HG03342 (cell line): ENCODE measurements around the gene TPSG1.

Experiments
- ATAC-seq: cut with Tn5 transposase; IDR thresholded peaks from one replicate; pipeline ENCODE4 v1.9.1; 2021; ENCODE audit warnings: mild to moderate bottlenecking, moderate library complexity; ENCODE audit not compliant: unreplicated experiment

Gene TPSG1

DNA sequence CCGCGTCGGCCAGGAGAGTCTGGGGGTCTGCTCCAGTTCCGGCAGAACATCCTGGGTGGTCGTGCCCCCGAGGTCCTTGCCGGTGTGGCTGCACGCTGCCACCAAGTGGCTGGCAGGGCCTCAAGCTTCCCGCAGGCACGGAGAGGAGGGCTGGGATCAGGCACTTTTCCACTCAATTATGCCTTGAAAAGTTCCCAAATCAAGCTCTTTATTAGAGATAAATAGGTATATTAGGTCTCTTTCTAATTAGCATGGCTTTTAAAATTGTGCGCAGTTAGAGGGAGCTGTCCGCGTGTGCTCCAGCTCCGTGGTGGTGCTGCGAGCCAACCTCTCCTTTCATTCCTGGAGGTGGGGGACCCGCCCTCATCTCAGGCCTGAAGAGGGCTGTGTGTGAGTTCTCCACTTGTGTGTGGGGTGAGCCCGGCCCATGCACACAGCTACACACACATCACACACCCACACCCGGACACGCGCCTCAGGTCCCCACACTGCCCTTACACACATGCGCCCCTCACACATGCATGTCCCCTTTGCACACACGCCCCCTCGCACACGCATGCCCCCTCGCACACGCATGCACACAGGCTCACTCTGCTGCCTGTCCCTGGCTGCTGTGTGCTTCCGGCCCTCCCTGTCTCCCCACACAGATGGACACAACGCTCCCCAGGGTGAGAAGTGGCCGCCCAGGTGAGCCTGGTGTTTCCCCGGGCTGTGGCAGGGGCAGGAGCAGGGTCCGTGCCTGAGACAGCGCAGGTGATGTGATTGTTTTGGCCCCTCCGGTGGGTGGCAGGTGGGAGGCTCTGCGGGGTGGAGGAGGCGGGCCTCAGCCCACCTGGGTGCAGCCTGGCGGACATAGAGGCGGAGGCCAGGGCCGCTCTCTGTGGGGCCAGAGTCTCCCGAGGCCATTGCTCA, 43.4 kb downstream of the TPSG1 start:
- ATAC-seq, result no peak

GRCh38 chr16:1180549-1181403, 44.3 kb downstream of the TPSG1 start:
- no peak for ATAC-seq

DNA sequence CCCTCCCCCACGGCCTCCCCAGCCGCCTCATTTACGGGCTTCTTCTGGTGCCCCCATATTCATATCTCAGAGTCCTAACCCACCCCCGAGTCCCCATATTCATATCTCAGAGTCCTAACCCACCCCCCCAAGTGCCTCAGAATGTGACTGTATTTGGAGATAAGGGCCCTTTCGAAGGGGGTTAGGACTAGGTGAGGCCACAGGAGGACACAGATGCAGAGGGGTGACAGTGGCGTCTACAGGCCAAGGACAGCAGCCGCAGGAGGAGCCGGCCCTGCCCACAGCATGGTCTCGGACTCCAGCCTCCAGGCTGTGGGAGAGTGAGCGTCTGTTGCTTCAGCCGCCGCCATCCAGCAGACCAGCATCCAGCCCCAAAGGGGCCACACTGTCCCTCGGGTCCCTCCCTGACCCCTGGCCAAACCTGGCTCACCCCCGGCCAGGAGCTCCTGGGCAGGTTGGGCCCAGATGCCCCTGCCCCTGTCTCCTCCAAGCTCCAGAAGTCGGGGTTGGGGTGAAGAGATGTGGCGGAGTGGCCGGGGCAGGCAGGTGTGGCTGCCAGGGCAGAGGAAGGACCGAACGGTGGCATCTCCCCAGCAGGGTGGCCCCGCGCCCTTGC, 46.7 kb downstream of the TPSG1 start:
- no peak for ATAC-seq

GRCh38 chr16:1177750-1178149, 47.3 kb downstream of the TPSG1 start:
- no peak for ATAC-seq

DNA sequence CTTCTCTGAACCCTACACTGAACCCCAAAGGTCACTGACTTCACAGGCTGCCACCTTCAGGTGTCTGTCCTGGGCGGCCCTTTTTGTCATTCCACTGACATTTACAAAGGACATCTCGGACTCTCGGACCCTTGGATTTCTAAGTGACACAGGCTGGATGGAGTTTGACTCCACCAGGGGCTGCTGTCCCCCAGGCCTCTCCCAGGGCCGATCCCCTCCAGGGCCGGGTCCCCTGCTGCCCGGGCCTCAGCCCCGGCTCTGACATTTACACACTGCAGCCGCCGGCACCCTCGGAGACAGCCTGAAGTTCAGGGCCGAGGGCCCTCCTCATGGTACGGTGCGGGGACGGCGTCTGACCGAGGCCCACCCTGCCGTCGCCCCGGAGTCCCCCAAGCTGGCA, 48.0 kb downstream of the TPSG1 start:
- no peak for ATAC-seq

GRCh38 chr16:1176280-1176897, 48.7 kb downstream of the TPSG1 start:
- ATAC-seq, result no peak

DNA sequence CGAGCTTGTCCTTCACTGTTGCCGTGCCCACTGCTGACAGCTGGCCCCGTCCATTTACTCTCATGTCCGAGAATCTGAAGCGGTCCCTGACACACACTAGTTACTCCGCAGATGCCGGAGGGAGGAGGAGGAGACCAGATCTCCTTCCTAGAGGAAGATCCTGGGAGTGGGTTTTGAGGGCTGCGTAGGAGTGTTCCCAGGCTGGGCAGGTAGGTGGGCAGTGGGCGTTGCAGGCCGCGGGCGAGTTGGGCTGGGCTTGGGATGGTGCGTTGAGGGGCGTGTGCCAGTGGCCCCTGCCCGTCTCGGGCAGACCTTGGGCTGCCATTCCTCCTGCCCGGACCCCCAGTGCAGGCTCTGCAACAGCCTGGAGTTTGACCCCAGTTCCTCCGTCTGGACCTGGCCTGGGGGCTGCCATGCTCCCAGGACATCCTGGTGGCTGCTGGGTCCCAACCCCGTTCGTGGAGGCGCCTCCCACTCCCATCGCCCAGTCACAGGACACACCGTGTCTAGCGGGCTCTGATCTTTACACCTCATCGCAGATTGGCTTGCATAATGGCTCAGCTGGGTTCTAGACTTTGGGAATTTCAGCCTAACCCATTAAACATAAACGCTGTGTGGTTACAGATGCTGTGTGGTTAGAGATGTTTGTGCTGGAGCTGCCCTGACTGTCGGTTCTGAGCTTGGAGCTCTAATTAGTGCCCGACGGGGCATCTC, 49.3 kb downstream of the TPSG1 start:
- ATAC-seq, result no peak

- no peak for ATAC-seq
Measured at GRCh38 chr16:1174477-1175357, 50.4 kb downstream of the TPSG1 start.

- ATAC-seq, result no peak
Measured at GRCh38 chr16:1173788-1174451, 51.1 kb downstream of the TPSG1 start.

DNA sequence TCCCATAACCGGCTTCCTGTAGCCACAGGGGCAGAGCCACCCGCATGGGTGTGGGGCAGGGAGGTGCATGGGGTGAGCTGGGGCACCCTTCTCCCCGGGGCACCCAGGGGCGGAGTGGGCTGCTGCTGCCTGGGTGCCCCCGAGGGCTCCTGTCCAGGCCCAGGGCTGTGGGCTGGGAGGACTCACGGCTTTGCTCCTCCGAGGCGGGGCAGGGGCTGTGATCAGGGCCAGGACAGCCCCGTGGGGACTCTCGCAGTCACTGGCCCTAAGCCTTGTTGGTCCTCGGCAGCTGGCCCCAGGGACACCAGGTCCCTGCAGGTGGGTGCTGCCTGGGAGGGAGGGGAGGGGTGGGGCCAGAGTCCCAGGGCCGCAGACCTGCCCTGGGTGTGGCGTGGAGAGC, 52.4 kb downstream of the TPSG1 start:
- no peak for ATAC-seq

DNA sequence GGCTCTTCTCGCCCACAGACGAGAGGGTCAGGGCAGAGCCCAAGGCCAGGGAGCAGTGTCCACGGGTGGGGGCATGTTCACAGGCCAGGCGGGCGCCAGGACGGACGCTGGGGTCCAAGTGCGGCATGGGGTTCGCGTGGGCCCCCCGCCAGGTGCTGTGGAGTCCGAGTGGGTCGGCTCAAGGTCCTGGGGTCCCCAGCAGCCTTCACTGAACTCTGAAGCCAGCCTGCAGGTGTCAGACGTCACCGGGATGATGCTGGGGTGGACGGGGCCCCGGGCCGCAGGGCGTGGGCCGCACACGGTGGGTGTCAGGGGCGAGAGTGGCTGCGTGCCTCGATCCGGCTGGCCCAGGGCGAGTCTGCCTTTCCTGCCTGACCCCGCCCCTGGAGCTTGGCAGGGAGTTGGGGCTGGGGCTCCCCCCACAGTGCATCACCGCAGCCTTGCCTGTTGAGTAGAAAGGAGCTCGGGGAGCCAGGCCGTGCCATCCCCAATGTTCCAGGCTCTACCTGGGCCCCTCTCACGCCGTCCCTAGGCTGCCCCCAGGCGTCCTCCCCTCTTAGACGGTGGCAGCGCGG, 53.1 kb downstream of the TPSG1 start:
- no peak for ATAC-seq
